GM10266 (cell line): ENCODE results near the gene JADE2.

Source experiments
- DNase-seq: peaks from one replicate; pipeline ENCODE4 v3.0.0; 2012; ENCODE audit errors: extremely low spot score
- TF ChIP-seq, protein P1 (sequence below): IDR thresholded peaks from 2 replicates; pipeline ENCODE4 v1.5.1; 2012; ENCODE audit warnings: mild to moderate bottlenecking, low read depth; ENCODE audit not compliant: control insufficient read depth, insufficient read depth; ENCODE audit errors: missing control alignments

The JADE2 gene

DNA sequence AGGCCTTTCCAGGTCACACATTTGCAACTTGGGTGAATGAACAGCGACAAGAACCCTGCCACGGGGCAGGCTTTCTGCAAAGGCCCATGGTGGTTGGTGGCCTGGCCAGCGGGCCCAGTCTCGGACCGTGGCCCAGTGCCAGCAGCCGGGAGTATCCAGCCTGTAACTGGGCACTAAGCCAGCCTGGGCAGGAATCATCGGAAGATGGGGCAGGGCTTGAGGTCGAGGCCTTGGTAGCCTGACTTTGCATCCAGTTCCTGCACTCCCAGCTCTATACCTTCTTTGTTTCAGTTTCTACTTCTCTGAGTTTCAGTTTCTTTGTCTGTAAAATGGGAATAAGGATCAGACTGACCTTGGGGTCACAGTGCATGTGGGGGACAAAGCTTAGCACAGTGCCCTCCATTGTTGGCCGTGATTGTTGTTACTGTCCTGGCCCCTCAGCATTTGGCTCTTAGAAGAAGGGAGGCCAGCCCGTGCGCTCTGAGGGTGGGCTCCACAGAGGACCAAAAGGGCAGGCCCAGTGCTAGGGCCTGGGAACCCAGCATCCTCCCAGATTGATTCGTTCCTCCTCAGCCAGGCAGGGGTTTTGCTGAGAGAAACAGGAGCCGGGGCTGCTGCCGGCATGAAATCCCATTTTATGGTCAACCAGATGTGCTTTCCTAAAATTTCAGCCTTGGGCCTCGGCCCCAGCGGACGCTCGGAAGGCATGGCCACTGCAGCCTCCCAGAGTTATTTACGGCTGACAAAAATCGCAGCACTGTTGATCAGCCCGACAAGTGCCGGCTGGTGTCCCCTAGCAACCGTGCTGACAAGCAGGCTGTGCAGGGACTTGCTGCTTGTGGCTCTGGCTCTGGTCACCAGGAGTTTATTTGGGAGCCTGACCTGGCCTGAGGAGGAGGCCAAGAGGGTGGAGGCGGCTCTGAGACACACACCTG, 43.6 kb downstream of the JADE2 start:
- DNase-seq = no peak
- TF ChIP-seq, protein P1, sequence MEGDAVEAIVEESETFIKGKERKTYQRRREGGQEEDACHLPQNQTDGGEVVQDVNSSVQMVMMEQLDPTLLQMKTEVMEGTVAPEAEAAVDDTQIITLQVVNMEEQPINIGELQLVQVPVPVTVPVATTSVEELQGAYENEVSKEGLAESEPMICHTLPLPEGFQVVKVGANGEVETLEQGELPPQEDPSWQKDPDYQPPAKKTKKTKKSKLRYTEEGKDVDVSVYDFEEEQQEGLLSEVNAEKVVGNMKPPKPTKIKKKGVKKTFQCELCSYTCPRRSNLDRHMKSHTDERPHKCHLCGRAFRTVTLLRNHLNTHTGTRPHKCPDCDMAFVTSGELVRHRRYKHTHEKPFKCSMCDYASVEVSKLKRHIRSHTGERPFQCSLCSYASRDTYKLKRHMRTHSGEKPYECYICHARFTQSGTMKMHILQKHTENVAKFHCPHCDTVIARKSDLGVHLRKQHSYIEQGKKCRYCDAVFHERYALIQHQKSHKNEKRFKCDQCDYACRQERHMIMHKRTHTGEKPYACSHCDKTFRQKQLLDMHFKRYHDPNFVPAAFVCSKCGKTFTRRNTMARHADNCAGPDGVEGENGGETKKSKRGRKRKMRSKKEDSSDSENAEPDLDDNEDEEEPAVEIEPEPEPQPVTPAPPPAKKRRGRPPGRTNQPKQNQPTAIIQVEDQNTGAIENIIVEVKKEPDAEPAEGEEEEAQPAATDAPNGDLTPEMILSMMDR = no peak

DNA sequence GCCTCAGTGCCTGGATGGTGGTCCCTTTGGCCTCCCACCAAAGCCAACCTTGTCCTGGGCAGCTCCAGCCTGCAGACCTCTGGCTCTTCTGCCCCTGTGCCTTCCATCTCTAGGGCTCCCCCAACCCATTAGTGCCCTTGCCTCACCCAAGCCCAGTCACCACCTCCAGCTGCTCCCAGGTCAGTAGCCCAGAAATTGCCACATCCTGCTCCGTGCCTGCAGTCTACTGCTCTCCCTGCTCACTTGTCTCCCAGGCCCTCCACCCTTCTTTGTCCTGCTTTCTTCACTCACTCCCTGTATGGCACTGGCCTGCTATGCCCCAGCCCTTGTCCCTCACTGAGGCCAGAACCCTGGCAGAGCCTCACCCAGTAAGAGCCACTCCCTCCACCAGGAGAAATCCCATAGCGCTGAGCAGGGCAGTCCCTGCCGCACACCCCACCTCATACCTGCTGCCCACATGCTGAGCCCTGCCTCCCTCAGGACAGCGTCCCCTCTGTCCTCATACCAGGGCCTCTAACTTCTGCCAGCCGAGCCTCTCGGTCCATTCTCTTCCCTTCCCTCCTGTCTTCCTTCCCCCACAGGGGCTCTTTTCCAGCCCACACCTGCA, 44.4 kb downstream of the JADE2 start:
- TF ChIP-seq, protein P1 = no peak
- no peak for DNase-seq

DNA sequence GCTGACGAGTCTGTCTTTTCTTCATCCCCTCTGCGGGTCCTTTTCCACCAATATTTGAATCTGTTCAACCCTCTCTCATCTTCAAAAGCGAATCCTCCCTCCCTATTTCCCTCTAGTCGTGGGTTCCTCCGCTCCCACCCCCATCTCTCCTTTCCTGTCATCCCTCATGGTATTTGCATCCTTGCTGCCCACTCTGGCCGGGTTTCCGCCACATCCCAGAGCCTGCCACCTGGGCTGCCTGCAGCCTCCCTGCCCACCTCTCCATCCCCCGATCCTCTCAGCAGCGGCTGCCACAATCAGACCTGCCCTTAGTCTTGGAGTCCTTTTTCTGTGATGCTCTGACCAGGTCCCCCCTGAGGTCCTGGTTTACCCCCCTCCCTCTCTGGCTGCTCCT, 44.9 kb downstream of the JADE2 start:
- DNase-seq = no peak
- TF ChIP-seq, protein P1 = no peak

- DNase-seq = no peak
- TF ChIP-seq, protein P1 = no peak
Observed at GRCh38 chr5:134570886-134571285, 45.4 kb downstream of the JADE2 start.

GRCh38 chr5:134571693-134572405, 46.4 kb downstream of the JADE2 start:
- DNase-seq = no peak
- TF ChIP-seq, protein P1 = no peak

DNA sequence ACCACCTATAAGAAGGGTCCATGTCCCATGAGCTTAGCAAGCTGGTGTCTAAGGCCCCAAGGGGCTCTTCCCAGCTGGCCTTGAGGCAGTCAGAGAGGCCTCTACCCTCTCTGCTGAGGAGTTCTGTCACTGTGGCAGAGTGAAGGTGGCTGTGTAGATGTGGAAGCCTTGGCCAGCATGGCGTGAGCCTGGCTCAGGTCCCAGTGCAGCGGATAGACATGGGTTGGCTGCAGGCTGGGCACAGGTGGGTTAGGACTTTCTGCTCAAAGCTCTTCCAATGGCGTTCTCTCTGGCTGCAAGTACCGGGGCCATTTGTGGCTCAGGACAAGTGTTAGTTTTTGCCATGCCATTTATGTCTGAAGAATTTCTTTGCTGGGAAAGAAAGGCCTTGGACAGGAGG, 47.3 kb downstream of the JADE2 start:
- TF ChIP-seq, protein P1 = no peak
- no peak for DNase-seq
